AG04450 (cell line): Measurements from ENCODE around the gene CLEC20A. TPM values are rescaled to one million over a fixed set of nuclear protein-coding genes. Genes with fewer than 3 reads are reported as not detected.

Experiments used
- CTCF ChIA-PET: fragments of 300-600, 350-600 bp; formaldehyde crosslinking; extraction: SDS; loops from one replicate; lab custom pipeline; 2022; ENCODE audit warnings: antibody characterized with exemption, inconsistent platforms; lab: Charles Lee
- POLR2A ChIA-PET: fragments of 350-600 bp; formaldehyde crosslinking; extraction: SDS; loops from one replicate; lab custom pipeline; 2021; ENCODE audit warnings: antibody characterized with exemption, inconsistent platforms; lab: Yijun Ruan, JAX
- DNase-seq: peaks from one replicate; pipeline ENCODE4 v3.0.0-alpha.2; 2011; ENCODE audit warnings: low read depth, low spot score
- H3K27ac ChIP-seq: one replicate; pipeline ENCODE4 v1.5.1; 2012; ENCODE audit warnings: low read depth, low read length, control low read depth
- H3K27me3 ChIP-seq: one replicate; pipeline ENCODE4 v1.6.0; 2012; ENCODE audit warnings: low read length; ENCODE audit not compliant: control insufficient read depth, insufficient read depth
- H3K4me3 ChIP-seq: 2 replicates; pipeline ENCODE4 v1.5.1; 2011; ENCODE audit warnings: mild to moderate bottlenecking, low read depth, low read length, control low read depth
- H3K9me3 ChIP-seq: 2 replicates; pipeline ENCODE4 v1.5.1; 2012; ENCODE audit warnings: low read length; ENCODE audit not compliant: control insufficient read depth, insufficient read depth
- CTCF ChIP-seq: IDR thresholded peaks from 2 replicates; pipeline ENCODE4 v1.5.1; 2011; ENCODE audit warnings: low read depth, low read length, control low read depth, inconsistent platforms
- polyA plus RNA-seq: library from polyadenylated mRNA; depleted of rRNA; stranded (reverse); fragments of >200 nt; gene quantifications from 2 replicates; pipeline ENCODE4 v1.2.3, GENCODE V29; 2011

The CLEC20A gene
- polyA plus RNA-seq, 1 experiment = not detected

GRCh38 chr1:178502856-178503255, 6.1 kb upstream of the CLEC20A start:
- H3K27ac ChIP-seq = no peak overlapping the region
- no peaks in the 10 kb centered on the region for H3K9me3 ChIP-seq
- ChIA-PET CTCF (interaction anchor here (0.7 to 5.2 kb wide), 11 partner anchors 16 to 500 kb away, joined by 3 to 187 read pairs (median 9); no protein-coding TSS in a partner anchor), POLR2A (no interaction called here)
- peaks cover 3% of the 10 kb centered on the region for H3K27me3 ChIP-seq
- no peak overlapping the region for H3K4me3 ChIP-seq
- no peak for TF ChIP-seq CTCF
- no peak for DNase-seq

- CTCF ChIA-PET = interaction anchor here (0.6 to 5.2 kb wide), 73 partner anchors 10 to 850 kb away, joined by 3 to 187 read pairs (median 4); partner anchors contain the start of gene TEX35
- DNase-seq = no peak
- no peak for TF ChIP-seq CTCF
- Histone ChIP-seq H3K4me3 (no peak overlapping the region), H3K27me3 (peaks cover 3% of the 10 kb centered on the region), H3K9me3 (no peaks in the 10 kb centered on the region), H3K27ac (no peak overlapping the region)
- POLR2A ChIA-PET = no interaction called here
Measured at GRCh38 chr1:178502330-178502714, 5.6 kb upstream of the CLEC20A start.

- TF ChIP-seq CTCF = peak; percentile 97
- POLR2A ChIA-PET = no interaction called here
- CTCF ChIA-PET = interaction anchor here (0.6 to 5.2 kb wide), 79 partner anchors 9 to 1313 kb away, joined by 3 to 187 read pairs (median 4); partner anchors contain the start of gene TEX35
- Histone ChIP-seq H3K27ac (no peak overlapping the region), H3K9me3 (no peaks in the 10 kb centered on the region), H3K27me3 (peaks cover 3% of the 10 kb centered on the region), H3K4me3 (no peak overlapping the region)
- DNase-seq = peak; percentile 36
Measured at GRCh38 chr1:178501705-178502329, 5.1 kb upstream of the CLEC20A start.

- peaks cover 3% of the 10 kb centered on the region for H3K27me3 ChIP-seq
- no peak for DNase-seq
- TF ChIP-seq CTCF = no peak; the same call in 1 of the 2 replicates
- no peak overlapping the region for H3K27ac ChIP-seq
- POLR2A ChIA-PET = no interaction called here
- CTCF ChIA-PET = interaction anchor here (0.5 to 5.2 kb wide), 44 partner anchors 8 to 1314 kb away, joined by 3 to 187 read pairs (median 7); partner anchors contain the start of gene TEX35
- no peak overlapping the region for H3K4me3 ChIP-seq
- no peaks in the 10 kb centered on the region for H3K9me3 ChIP-seq
Measured at GRCh38 chr1:178500936-178501554, 4.3 kb upstream of the CLEC20A start.
